MCF 10A (cell line): ENCODE data around the gene SIX6. TPM values are rescaled to one million over a fixed set of nuclear protein-coding genes. Genes with fewer than 3 reads are reported as not detected.
"Not testable (repeated sequence)": the region's sequence is repeated elsewhere in the genome, so short reads cannot be mapped to it uniquely, and the experiment has no call there.

Experiments
- Bru-seq: library from RNA; stranded (reverse); fragments of 400-500 nt; gene quantifications from one replicate; lab custom pipeline; 2021; lab: Mats Ljungman, UMichigan
- BruChase-seq, 2 experiments: library from RNA; stranded (reverse); fragments of 400-500 nt; gene quantifications; one replicate each; lab custom pipeline; 2021; lab: Mats Ljungman, UMichigan
- BruUV-seq: library from RNA; stranded (reverse); fragments of 400-500 nt; replicated peaks from 2 replicates; lab custom pipeline; 2021; lab: Mats Ljungman, UMichigan
- CTCF ChIA-PET: fragments of 300-600 bp; sonication (Branson Sonifier 250); formaldehyde crosslinking; extraction: SDS; loops from one replicate; lab custom pipeline; 2021; ENCODE audit warnings: antibody characterized with exemption, inconsistent platforms; lab: Yijun Ruan, JAX
- POLR2A ChIA-PET: fragments of 300-600, 350-650 bp; sonication (Branson Sonifier 250); formaldehyde crosslinking; extraction: SDS; loops from one replicate; lab custom pipeline; 2020; ENCODE audit warnings: antibody characterized with exemption, inconsistent platforms; lab: Yijun Ruan, JAX
- DNase-seq: peaks from one replicate; pipeline ENCODE4 v3.0.0-alpha.2; 2018; ENCODE audit not compliant: unreplicated experiment
- H3K27ac Mint-ChIP-seq: one replicate; pipeline ENCODE4 v1.8.0; 2022; ENCODE audit warnings: mild to moderate bottlenecking, low read depth, mixed read lengths; ENCODE audit not compliant: unreplicated experiment
- H3K27me3 Mint-ChIP-seq: one replicate; pipeline ENCODE4 v1.8.0; 2022; ENCODE audit warnings: mixed read lengths; ENCODE audit not compliant: insufficient read depth, unreplicated experiment
- H3K36me3 Mint-ChIP-seq: one replicate; pipeline ENCODE4 v1.8.0; 2022; ENCODE audit warnings: mild to moderate bottlenecking, moderate library complexity, mixed read lengths; ENCODE audit not compliant: insufficient read depth, unreplicated experiment
- H3K4me1 Mint-ChIP-seq: one replicate; pipeline ENCODE4 v1.8.0; 2022; ENCODE audit warnings: mixed read lengths; ENCODE audit not compliant: insufficient read depth, unreplicated experiment
- H3K4me3 Mint-ChIP-seq: one replicate; pipeline ENCODE4 v1.8.0; 2022; ENCODE audit warnings: mild to moderate bottlenecking, moderate library complexity, mixed read lengths; ENCODE audit not compliant: unreplicated experiment
- H3K9me3 Mint-ChIP-seq: one replicate; pipeline ENCODE4 v1.8.0; 2022; ENCODE audit warnings: mixed read lengths; ENCODE audit not compliant: unreplicated experiment
- intact Hi-C: fragments of 100-400 bp; cut with micrococcal nuclease; formaldehyde crosslinking; loops from 2 replicates; pipeline ENCODE4 v1.14.1; 2022
- long read RNA-seq: library from polyadenylated mRNA; stranded (forward); transcript quantifications from one replicate; pipeline ENCODE4 v2.0.0, GENCODE V29; 2022
- total RNA-seq: library from RNA; stranded (reverse); gene quantifications from 2 replicates; pipeline ENCODE4 v1.2.3, GENCODE V29; 2022
- TF ChIP-seq, protein P1 (sequence below): fragments of 200-600 bp; IDR thresholded peaks from one replicate; pipeline ENCODE4 v1.8.0; 2022; ENCODE audit warnings: antibody characterized with exemption, mild to moderate bottlenecking; ENCODE audit not compliant: unreplicated experiment

The SIX6 gene
- total RNA-seq (not detected in 2 replicates), Bru-seq, nascent RNA (percentile 14 among the genes with signal in this experiment), BruChase-seq, experiment 1, labeled RNA remaining after a 6-hour chase (not detected), BruChase-seq, experiment 2, labeled RNA remaining after a 2-hour chase (not detected)
- long read RNA-seq: 0 reads

DNA sequence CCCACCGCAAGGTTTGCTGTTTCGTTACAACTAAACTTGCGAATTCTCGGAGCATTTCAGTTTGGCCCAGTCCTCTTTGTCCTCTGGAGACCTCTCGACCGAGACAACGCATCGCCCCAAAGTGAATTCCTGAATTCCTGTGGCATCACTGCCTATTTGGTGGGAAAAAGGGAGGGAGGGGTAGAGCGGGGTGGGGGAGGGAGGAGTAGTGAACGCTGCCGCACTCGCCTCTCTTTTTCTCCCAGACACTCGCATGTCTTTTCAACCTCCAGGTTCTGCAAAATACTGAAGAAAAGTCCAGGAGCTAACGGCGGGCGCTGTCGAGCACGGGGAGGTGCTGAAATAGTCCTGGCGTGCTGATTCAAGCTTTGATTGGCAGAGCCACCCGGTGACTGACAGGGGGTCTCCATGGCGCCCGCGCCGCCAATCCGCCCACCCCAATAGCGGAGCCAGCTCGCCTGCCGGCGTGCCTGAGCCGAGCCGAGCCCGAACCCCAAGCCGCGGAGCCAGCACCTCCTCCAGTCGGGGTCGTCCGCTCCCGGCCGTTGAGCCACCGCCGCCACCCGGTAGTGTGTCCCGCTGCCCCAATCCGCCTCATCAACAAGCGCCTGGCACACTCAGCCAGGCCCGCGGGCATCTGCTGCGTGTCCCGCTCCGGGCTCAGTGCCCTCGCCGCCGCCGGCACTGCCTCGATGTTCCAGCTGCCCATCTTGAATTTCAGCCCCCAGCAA lies at the start of gene SIX6:
Gene SIX6, plus strand, starts transcription at position 440 of the 731 bp plus-strand sequence. Its CDS starts 253 bp downstream, at position 693.
- no peak within 1 kb of the TSS for H3K27ac Mint-ChIP-seq
- BruUV-seq: no TSS peak
- POLR2A ChIA-PET: no interaction called here
- peaks cover 67% of the 10 kb centered on the region for H3K27me3 Mint-ChIP-seq
- TF ChIP-seq, protein P1, sequence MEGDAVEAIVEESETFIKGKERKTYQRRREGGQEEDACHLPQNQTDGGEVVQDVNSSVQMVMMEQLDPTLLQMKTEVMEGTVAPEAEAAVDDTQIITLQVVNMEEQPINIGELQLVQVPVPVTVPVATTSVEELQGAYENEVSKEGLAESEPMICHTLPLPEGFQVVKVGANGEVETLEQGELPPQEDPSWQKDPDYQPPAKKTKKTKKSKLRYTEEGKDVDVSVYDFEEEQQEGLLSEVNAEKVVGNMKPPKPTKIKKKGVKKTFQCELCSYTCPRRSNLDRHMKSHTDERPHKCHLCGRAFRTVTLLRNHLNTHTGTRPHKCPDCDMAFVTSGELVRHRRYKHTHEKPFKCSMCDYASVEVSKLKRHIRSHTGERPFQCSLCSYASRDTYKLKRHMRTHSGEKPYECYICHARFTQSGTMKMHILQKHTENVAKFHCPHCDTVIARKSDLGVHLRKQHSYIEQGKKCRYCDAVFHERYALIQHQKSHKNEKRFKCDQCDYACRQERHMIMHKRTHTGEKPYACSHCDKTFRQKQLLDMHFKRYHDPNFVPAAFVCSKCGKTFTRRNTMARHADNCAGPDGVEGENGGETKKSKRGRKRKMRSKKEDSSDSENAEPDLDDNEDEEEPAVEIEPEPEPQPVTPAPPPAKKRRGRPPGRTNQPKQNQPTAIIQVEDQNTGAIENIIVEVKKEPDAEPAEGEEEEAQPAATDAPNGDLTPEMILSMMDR: no peak
- no peak for DNase-seq
- intact Hi-C loops: no loop called here
- no peak within 1 kb of the TSS for H3K4me3 Mint-ChIP-seq
- H3K4me1 Mint-ChIP-seq: no peaks in the 10 kb centered on the region
- no peaks in the 10 kb centered on the region for H3K9me3 Mint-ChIP-seq
- CTCF ChIA-PET: interaction anchor here (0.9 kb wide), 1 partner anchor 52 kb away, joined by 5 read pairs; no protein-coding TSS in a partner anchor
- no peaks in the 10 kb centered on the region for H3K36me3 Mint-ChIP-seq

DNA sequence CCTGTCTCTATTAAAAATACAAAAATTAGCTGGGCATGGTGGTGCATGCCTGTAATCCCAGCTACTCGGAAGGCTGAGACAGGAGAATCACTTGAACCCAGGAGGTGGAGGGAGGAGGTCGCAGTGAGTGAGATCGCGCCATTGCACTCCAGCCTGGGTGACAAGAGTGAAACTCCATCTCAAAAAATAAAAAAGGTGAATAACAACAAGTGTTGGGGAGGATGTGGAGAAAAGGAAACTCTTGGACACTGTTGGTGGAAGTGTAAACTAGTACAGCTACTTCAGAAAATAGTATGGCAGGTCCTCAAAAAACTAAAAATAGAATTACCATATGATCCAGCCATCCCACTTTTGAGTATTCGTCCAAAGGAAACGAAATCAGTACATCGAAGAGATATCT lies 28.7 kb upstream of the SIX6 start:
- BruUV-seq, CTCF ChIA-PET, DNase-seq, H3K27ac Mint-ChIP-seq, intact Hi-C loops, H3K4me1 Mint-ChIP-seq, H3K4me3 Mint-ChIP-seq, H3K9me3 Mint-ChIP-seq, H3K36me3 Mint-ChIP-seq, POLR2A ChIA-PET: not testable (repeated sequence)
- H3K27me3 Mint-ChIP-seq: peaks cover 91% of the 10 kb centered on the region

DNA sequence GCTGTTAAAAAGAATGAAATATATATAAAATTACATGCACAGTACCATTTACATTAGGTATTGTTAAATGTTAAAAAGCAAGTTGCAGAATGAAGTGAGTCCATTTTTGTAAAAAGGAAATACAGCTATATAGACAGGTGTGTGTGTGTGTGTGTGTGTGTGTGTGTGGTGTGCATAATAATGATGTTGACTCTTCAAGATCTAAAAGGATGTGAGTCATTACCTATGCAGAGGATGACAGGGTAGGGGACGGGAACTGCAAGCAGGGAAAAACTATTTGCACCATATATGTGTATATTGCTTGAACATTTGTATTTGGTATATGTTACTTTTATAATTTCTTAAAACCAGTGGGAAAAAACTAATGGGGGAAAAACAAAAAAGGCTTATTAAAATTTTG lies 26.2 kb upstream of the SIX6 start:
- ChIA-PET CTCF (interaction anchor here (0.7 kb wide), 1 partner anchor 133 kb away, joined by 4 read pairs; no protein-coding TSS in a partner anchor), POLR2A (no interaction called here)
- DNase-seq: peak; percentile 54
- peaks cover 7% of the 10 kb centered on the region for H3K36me3 Mint-ChIP-seq
- no peak overlapping the region for H3K27ac Mint-ChIP-seq
- no peak overlapping the region for H3K4me3 Mint-ChIP-seq
- H3K4me1 Mint-ChIP-seq: no peaks in the 10 kb centered on the region
- peaks cover 66% of the 10 kb centered on the region for H3K27me3 Mint-ChIP-seq
- intact Hi-C loops: no loop called here
- no TSS peak for BruUV-seq
- TF ChIP-seq, protein P1: no peak
- no peaks in the 10 kb centered on the region for H3K9me3 Mint-ChIP-seq

DNA sequence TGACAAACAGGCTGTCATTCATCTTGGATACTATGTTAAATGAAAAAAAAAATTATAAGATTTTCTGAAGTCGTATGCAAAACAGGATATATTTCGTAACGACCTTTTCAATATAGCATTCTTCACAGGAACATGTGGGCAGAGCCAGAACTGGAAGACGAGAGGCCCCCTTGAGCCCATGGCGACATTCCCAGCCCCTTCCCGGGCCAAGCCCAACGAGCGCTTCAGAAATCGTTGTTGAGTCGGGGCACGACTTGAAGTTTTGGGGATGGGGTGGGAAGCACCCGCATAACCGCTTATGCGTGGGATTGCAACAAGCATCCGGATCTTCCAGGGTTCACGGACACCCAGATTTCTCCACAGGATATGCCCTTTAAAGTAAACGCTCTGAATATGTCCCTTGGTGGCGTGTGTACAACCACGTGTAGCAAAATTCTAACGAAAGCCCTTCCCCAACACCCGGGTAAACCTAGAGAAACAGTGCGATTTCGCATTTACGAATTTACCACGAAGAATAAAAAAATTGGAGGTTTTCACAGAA lies 23.8 kb upstream of the SIX6 start:
- ChIA-PET CTCF (no interaction called here), POLR2A (no interaction called here)
- Mint-ChIP-seq H3K9me3 (no peaks in the 10 kb centered on the region), H3K27ac (no peak overlapping the region), H3K27me3 (peaks cover 42% of the 10 kb centered on the region), H3K36me3 (no peaks in the 10 kb centered on the region), H3K4me1 (no peaks in the 10 kb centered on the region), H3K4me3 (no peak overlapping the region)
- TF ChIP-seq, protein P1: no peak
- BruUV-seq: no TSS peak
- no peak for DNase-seq
- intact Hi-C loops: no loop called here
